ES-I3 (cell line): Measurements from ENCODE around the gene HMGB2.

Experiments used
- H3K36me3 ChIP-seq: 2 replicates; pipeline ENCODE4 v1.6.1; 2013; ENCODE audit warnings: mild to moderate bottlenecking, low read length, control low read depth, moderate library complexity; ENCODE audit not compliant: insufficient read depth
- H3K4me1 ChIP-seq: 2 replicates; pipeline ENCODE4 v1.6.1; 2013; ENCODE audit warnings: mild to moderate bottlenecking, control low read depth, low read length; ENCODE audit not compliant: insufficient read depth
- H3K9ac ChIP-seq: 2 replicates; pipeline ENCODE4 v1.6.1; 2013; ENCODE audit warnings: low read depth, mild to moderate bottlenecking, low read length, moderate library complexity
- H3K9me3 ChIP-seq: 2 replicates; pipeline ENCODE4 v1.6.1; 2013; ENCODE audit warnings: mild to moderate bottlenecking, low read length, moderate library complexity; ENCODE audit not compliant: control insufficient read depth, insufficient read depth

Gene HMGB2

GRCh38 chr4:173360587-173361221, 26.5 kb upstream of the HMGB2 start:
- no peaks in the 10 kb centered on the region for H3K9me3 ChIP-seq

GRCh38 chr4:173357939-173358338, 23.8 kb upstream of the HMGB2 start:
- H3K9me3 ChIP-seq = no peaks in the 10 kb centered on the region
- no peak overlapping the region for H3K9ac ChIP-seq
- H3K4me1 ChIP-seq = no peaks in the 10 kb centered on the region
- no peaks in the 10 kb centered on the region for H3K36me3 ChIP-seq

More at GRCh38 chr4:173360587-173361221, 26.5 kb upstream of the HMGB2 start:
- Histone ChIP-seq H3K9ac (no peak overlapping the region), H3K4me1 (no peaks in the 10 kb centered on the region), H3K36me3 (no peaks in the 10 kb centered on the region)

- 0 out of 2 replicates have a peak, but pooled peaks cover 8% of the 10 kb centered on the region for H3K4me1 ChIP-seq
- H3K9me3 ChIP-seq = no peaks in the 10 kb centered on the region
- no peak overlapping the region for H3K9ac ChIP-seq
- H3K36me3 ChIP-seq = no peaks in the 10 kb centered on the region
These were observed 13.3 kb upstream of the HMGB2 start for GRCh38 chr4:173347467-173347866.

- Histone ChIP-seq H3K9ac (no peak overlapping the region), H3K9me3 (no peaks in the 10 kb centered on the region), H3K4me1 (0 out of 2 replicates have a peak, but pooled peaks cover 8% of the 10 kb centered on the region), H3K36me3 (no peaks in the 10 kb centered on the region)
These were observed 11.9 kb upstream of the HMGB2 start for GRCh38 chr4:173346074-173346473.

GRCh38 chr4:173345648-173346047, 11.5 kb upstream of the HMGB2 start:
- Histone ChIP-seq H3K9ac (no peak overlapping the region), H3K4me1 (0 out of 2 replicates have a peak, but pooled peaks cover 8% of the 10 kb centered on the region), H3K9me3 (no peaks in the 10 kb centered on the region), H3K36me3 (no peaks in the 10 kb centered on the region)

GRCh38 chr4:173343832-173344397, 9.8 kb upstream of the HMGB2 start:
- 0 out of 2 replicates have a peak, but pooled peaks cover 8% of the 10 kb centered on the region for H3K4me1 ChIP-seq
- no peaks in the 10 kb centered on the region for H3K36me3 ChIP-seq
- no peak overlapping the region for H3K9ac ChIP-seq
- no peaks in the 10 kb centered on the region for H3K9me3 ChIP-seq

GRCh38 chr4:173337463-173337862, 3.3 kb upstream of the HMGB2 start:
- no peaks in the 10 kb centered on the region for H3K9me3 ChIP-seq
- H3K9ac ChIP-seq = no peak overlapping the region
- peaks cover 5% of the 10 kb centered on the region; the same call in 1 of the 2 replicates for H3K4me1 ChIP-seq
- peaks cover 9% of the 10 kb centered on the region; the same call in 1 of the 2 replicates for H3K36me3 ChIP-seq

- H3K36me3 ChIP-seq = peaks cover 17% of the 10 kb centered on the region
- H3K4me1 ChIP-seq = peaks cover 8% of the 10 kb centered on the region; the same call in 1 of the 2 replicates
- H3K9ac ChIP-seq = peak overlapping the region; percentile 71
- H3K9me3 ChIP-seq = no peaks in the 10 kb centered on the region
These were observed 964 bp upstream of the HMGB2 start for GRCh38 chr4:173334891-173335752.

- H3K9ac ChIP-seq = peak overlapping the region; percentile 99
- H3K4me1 ChIP-seq = peaks cover 8% of the 10 kb centered on the region; the same call in 1 of the 2 replicates
- H3K9me3 ChIP-seq = no peaks in the 10 kb centered on the region
- peaks cover 19% of the 10 kb centered on the region for H3K36me3 ChIP-seq
These were observed 487 bp downstream of the HMGB2 start for GRCh38 chr4:173333658-173334084.

GRCh38 chr4:173332963-173333657, 1.0 kb downstream of the HMGB2 start:
- H3K9ac ChIP-seq = peak overlapping the region; percentile 99
- H3K4me1 ChIP-seq = peaks cover 8% of the 10 kb centered on the region; the same call in 1 of the 2 replicates
- no peaks in the 10 kb centered on the region for H3K9me3 ChIP-seq
- H3K36me3 ChIP-seq = peaks cover 24% of the 10 kb centered on the region

- H3K36me3 ChIP-seq = peaks cover 25% of the 10 kb centered on the region
- peak overlapping the region; percentile 99; the same call in 1 of the 2 replicates for H3K9ac ChIP-seq
- H3K4me1 ChIP-seq = peaks cover 8% of the 10 kb centered on the region; the same call in 1 of the 2 replicates
- no peaks in the 10 kb centered on the region for H3K9me3 ChIP-seq
These were observed 2.1 kb downstream of the HMGB2 start for GRCh38 chr4:173332021-173332487.

GRCh38 chr4:173330590-173330989, 3.6 kb downstream of the HMGB2 start:
- no peaks in the 10 kb centered on the region for H3K9me3 ChIP-seq
- no peak overlapping the region for H3K9ac ChIP-seq
- H3K4me1 ChIP-seq = peaks cover 8% of the 10 kb centered on the region; the same call in 1 of the 2 replicates
- H3K36me3 ChIP-seq = peaks cover 32% of the 10 kb centered on the region

- H3K4me1 ChIP-seq = peaks cover 11% of the 10 kb centered on the region; the same call in 1 of the 2 replicates
- H3K36me3 ChIP-seq = peaks cover 35% of the 10 kb centered on the region
- no peaks in the 10 kb centered on the region for H3K9me3 ChIP-seq
These were observed 5.8 kb downstream of the HMGB2 start for GRCh38 chr4:173328236-173328901.

More at GRCh38 chr4:173328236-173328901, 5.8 kb downstream of the HMGB2 start:
- no peak overlapping the region for H3K9ac ChIP-seq
